ENCODE results near the gene SLC35A4. TPM values are rescaled to one million over a fixed set of nuclear protein-coding genes. Genes with fewer than 3 reads are reported as not detected.

Gene SLC35A4, protein sequence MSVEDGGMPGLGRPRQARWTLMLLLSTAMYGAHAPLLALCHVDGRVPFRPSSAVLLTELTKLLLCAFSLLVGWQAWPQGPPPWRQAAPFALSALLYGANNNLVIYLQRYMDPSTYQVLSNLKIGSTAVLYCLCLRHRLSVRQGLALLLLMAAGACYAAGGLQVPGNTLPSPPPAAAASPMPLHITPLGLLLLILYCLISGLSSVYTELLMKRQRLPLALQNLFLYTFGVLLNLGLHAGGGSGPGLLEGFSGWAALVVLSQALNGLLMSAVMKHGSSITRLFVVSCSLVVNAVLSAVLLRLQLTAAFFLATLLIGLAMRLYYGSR
- 21.4 TPM for total RNA-seq

GRCh38 chr5:140564196-140565023 lies at the start of gene SLC35A4, which contains the start of gene APBB3:
TSS of gene SLC35A4 (plus strand) at chr5:140564828. CDS start at chr5:140567170, 2,342 bp downstream.
TSS of gene APBB3 (minus strand) at chr5:140564598. CDS start at chr5:140564245, 353 bp downstream.
- H3K4me1 ChIP-seq: peaks cover 55% of the 10 kb centered on the region
- peak; percentile 98 to 99 for TF ChIP-seq POLR2AphosphoS5 (IDR thresholded peaks at IDR 0.05; ENCODE audit: insufficient read depth in 1 of 2, low read depth in 1 of 2)
- peak in 1 of 2 donors; percentile 67 for TF ChIP-seq POLR2A (IDR thresholded peaks at IDR 0.05)
- TF ChIP-seq, protein P1, sequence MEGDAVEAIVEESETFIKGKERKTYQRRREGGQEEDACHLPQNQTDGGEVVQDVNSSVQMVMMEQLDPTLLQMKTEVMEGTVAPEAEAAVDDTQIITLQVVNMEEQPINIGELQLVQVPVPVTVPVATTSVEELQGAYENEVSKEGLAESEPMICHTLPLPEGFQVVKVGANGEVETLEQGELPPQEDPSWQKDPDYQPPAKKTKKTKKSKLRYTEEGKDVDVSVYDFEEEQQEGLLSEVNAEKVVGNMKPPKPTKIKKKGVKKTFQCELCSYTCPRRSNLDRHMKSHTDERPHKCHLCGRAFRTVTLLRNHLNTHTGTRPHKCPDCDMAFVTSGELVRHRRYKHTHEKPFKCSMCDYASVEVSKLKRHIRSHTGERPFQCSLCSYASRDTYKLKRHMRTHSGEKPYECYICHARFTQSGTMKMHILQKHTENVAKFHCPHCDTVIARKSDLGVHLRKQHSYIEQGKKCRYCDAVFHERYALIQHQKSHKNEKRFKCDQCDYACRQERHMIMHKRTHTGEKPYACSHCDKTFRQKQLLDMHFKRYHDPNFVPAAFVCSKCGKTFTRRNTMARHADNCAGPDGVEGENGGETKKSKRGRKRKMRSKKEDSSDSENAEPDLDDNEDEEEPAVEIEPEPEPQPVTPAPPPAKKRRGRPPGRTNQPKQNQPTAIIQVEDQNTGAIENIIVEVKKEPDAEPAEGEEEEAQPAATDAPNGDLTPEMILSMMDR (IDR thresholded peaks at IDR 0.05): no peak
- no peaks in the 10 kb centered on the region for H3K27me3 ChIP-seq
- peak within 1 kb of the TSS; percentile 94 for H3K27ac ChIP-seq
- no peaks in the 10 kb centered on the region for H3K9me3 ChIP-seq
- H3K4me3 ChIP-seq: peak within 1 kb of the TSS; percentile 82 to 89
- intact Hi-C loops (cut with DNase I): loop anchor here (10.0 kb wide), 1 partner anchor 70 kb away; the partner anchor contains the start of genes CD14 and TMCO6
- peaks cover 0 to 29% of the 10 kb centered on the region in 2 donors for H3K36me3 ChIP-seq
- peak in 1 of 2 donors; percentile 100 for DNase-seq (ENCODE audit: extremely low spot score in 2 of 2)

DNA sequence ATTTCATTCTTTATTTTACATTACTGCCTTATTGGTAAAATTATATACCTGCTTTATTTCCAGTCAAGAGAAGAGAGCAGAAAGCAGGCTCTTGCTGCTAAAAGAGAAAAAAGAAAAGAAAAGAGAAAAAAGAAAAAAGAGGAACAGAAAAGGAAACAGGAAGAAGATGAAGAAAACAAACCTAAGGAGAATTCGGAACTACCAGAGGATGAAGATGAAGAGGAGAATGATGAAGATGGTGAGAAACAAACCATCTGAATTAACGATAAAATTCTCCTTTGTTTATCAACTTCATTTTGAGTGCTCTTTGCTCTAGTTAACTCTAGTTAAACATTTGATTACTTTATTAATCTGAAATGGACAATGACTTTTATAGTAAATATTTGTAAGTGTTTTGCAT lies 40.6 kb upstream of the SLC35A4 start:
- H3K9me3 ChIP-seq: no peaks in the 10 kb centered on the region
- intact Hi-C loops (cut with DNase I): no loop called here
- no peak overlapping the region for H3K4me3 ChIP-seq
- TF ChIP-seq, protein P1 (IDR thresholded peaks at IDR 0.05): no peak
- TF ChIP-seq POLR2AphosphoS5 (IDR thresholded peaks at IDR 0.05; ENCODE audit: insufficient read depth in 1 of 2, low read depth in 1 of 2) (no peak), POLR2A (IDR thresholded peaks at IDR 0.05) (no peak)
- no peaks in the 10 kb centered on the region for H3K27me3 ChIP-seq
- no peaks in the 10 kb centered on the region for H3K4me1 ChIP-seq
- no peak for DNase-seq (ENCODE audit: extremely low spot score in 2 of 2)
- H3K36me3 ChIP-seq: peaks cover 13 to 38% of the 10 kb centered on the region in 2 donors
- no peak overlapping the region for H3K27ac ChIP-seq

GRCh38 chr5:140540227-140540626 lies 24.4 kb upstream of the SLC35A4 start:
- H3K27ac ChIP-seq: no peak overlapping the region
- H3K4me1 ChIP-seq: no peaks in the 10 kb centered on the region
- intact Hi-C loops (cut with DNase I): loop anchor here (10.0 kb wide), 1 partner anchor 135 kb away; the partner anchor contains the start of gene ANKHD1
- DNase-seq (ENCODE audit: extremely low spot score in 2 of 2): no peak
- no peak for TF ChIP-seq POLR2A (IDR thresholded peaks at IDR 0.05)
- H3K27me3 ChIP-seq: no peaks in the 10 kb centered on the region
- no peaks in the 10 kb centered on the region for H3K9me3 ChIP-seq
- H3K36me3 ChIP-seq: peaks cover 0 to 80% of the 10 kb centered on the region in 2 donors
- no peak overlapping the region for H3K4me3 ChIP-seq

DNA sequence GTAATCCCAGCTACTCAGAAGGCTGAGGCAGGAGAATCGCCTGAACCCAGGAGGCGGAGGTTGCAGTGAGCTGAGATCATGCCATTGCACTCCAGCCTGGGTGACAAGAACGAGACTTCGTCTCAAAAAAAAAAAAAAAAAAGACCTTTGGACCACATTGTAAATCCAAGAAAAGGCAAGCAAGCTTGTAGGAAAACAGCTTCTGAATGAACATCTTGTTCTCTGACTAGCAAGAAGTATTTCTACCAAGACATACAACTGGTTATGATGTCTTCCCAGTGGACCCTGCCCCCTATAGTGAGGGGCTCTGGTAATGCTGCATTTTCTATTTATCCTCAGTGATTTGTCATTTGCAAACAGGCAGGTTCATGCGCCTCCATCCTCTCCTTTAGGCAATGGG lies 21.7 kb upstream of the SLC35A4 start:
- Histone ChIP-seq H3K9me3 (no peaks in the 10 kb centered on the region), H3K27ac (no peak overlapping the region), H3K27me3 (no peaks in the 10 kb centered on the region), H3K36me3 (peaks cover 0 to 61% of the 10 kb centered on the region in 2 donors), H3K4me3 (no peak overlapping the region), H3K4me1 (peaks cover 9% of the 10 kb centered on the region)
- no peak for TF ChIP-seq POLR2A (IDR thresholded peaks at IDR 0.05)
- intact Hi-C loops (cut with DNase I): loop anchor here (10.0 kb wide), 1 partner anchor 138 kb away; the partner anchor contains the start of gene ANKHD1
- no peak for DNase-seq (ENCODE audit: extremely low spot score in 2 of 2)

DNA sequence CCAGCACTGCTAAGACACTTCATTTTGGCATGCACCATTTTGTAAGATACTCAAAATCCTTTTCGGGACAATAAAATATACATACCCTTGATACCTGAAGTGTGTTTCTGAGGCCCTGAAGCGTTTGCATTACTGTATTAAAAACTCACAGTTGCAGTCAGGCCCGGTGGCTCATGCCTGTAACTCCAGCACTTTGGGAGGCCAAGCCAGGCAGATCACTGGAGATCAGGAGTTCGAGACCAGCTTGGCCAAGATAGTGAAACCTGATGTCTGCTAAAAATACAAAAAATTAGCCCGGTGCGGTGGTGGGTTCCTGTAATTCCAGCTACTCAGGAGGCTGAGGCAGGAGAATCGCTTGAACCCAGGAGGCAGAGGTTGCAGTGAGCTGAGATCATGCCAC lies 19.6 kb upstream of the SLC35A4 start:
- no peak for DNase-seq (ENCODE audit: extremely low spot score in 2 of 2)
- Histone ChIP-seq H3K27ac (no peak overlapping the region), H3K4me3 (no peak overlapping the region), H3K4me1 (peaks cover 29% of the 10 kb centered on the region), H3K27me3 (no peaks in the 10 kb centered on the region), H3K36me3 (peaks cover 0 to 47% of the 10 kb centered on the region in 2 donors), H3K9me3 (no peaks in the 10 kb centered on the region)
- intact Hi-C loops (cut with DNase I): loop anchor here (5.0 to 10.0 kb wide), 2 partner anchors 102 to 140 kb away; partner anchors contain the start of genes ANKHD1, IK and NDUFA2
- TF ChIP-seq, protein P1 (IDR thresholded peaks at IDR 0.05): no peak
- TF ChIP-seq POLR2A (IDR thresholded peaks at IDR 0.05) (no peak), POLR2AphosphoS5 (IDR thresholded peaks at IDR 0.05; ENCODE audit: insufficient read depth in 1 of 2, low read depth in 1 of 2) (no peak)
